Measurements from ENCODE around the gene NDUFV2. TPM values are rescaled to one million over a fixed set of nuclear protein-coding genes. Genes with fewer than 3 reads are reported as not detected.

Gene NDUFV2
- total RNA-seq, 1 donor from 2014 or later: 124 TPM

DNA sequence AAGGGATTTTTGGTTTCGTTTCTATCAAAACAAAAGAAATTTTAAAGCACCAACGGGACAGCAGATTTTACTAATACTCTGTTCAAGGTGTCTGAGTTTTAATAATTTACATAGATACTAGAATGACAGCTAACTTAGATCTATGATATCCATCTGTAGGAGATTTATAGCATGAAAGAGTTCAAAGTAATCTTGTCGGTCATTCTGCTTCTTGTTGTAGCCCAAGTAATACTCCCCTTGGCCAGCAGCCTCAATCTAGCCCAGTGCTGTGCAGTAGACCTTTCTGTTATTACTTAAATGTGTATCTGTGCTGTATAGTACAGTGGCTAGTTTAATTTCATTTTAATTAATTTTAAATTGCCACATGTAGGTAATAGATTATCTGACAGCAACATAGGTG is 78.8 kb downstream of the NDUFV2 start:
- Mint-ChIP-seq H3K9me3 (ENCODE audit: low read depth) (no peaks in the 10 kb centered on the region), H3K27ac (no peak overlapping the region), H3K4me1 (ENCODE audit: low read depth) (no peaks in the 10 kb centered on the region), H3K27me3 (no peaks in the 10 kb centered on the region), H3K36me3 (ENCODE audit: insufficient read depth) (peaks cover 19% of the 10 kb centered on the region), H3K4me3 (ENCODE audit: low read depth) (no peak overlapping the region)
- TF ChIP-seq, protein P1, sequence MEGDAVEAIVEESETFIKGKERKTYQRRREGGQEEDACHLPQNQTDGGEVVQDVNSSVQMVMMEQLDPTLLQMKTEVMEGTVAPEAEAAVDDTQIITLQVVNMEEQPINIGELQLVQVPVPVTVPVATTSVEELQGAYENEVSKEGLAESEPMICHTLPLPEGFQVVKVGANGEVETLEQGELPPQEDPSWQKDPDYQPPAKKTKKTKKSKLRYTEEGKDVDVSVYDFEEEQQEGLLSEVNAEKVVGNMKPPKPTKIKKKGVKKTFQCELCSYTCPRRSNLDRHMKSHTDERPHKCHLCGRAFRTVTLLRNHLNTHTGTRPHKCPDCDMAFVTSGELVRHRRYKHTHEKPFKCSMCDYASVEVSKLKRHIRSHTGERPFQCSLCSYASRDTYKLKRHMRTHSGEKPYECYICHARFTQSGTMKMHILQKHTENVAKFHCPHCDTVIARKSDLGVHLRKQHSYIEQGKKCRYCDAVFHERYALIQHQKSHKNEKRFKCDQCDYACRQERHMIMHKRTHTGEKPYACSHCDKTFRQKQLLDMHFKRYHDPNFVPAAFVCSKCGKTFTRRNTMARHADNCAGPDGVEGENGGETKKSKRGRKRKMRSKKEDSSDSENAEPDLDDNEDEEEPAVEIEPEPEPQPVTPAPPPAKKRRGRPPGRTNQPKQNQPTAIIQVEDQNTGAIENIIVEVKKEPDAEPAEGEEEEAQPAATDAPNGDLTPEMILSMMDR (IDR thresholded peaks at IDR 0.05; ENCODE audit: unreplicated experiment): no peak
- DNase-seq (ENCODE audit: low spot score, unreplicated experiment): no peak

DNA sequence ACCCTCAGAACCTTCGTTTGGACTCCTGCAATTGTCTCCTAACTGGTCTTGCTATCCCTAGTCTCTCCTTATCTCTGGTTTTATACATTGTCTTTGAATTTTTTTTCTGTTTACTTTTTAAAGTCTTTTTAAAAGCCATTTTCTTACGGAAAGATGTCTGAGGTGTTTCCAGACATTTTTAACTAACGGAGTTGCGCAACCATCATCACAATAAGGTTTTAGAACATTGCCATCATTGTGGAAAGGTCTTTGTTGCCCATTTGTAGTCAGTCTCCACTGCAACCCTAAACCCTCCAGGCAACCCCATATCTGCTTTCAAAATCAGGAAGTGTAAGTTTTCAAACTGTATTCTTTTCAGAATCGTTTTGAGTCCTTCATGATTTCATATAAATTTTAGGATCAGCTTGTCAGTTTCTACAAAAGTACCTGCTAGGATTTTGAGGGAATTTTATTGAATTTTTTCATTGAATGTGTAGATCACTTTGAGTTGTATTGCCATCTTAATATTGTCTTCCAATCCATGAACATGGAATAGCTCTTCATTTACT is 80.4 kb downstream of the NDUFV2 start:
- Mint-ChIP-seq H3K27ac (no peak overlapping the region), H3K36me3 (ENCODE audit: insufficient read depth) (peaks cover 21% of the 10 kb centered on the region), H3K4me1 (ENCODE audit: low read depth) (no peaks in the 10 kb centered on the region), H3K27me3 (no peaks in the 10 kb centered on the region), H3K9me3 (ENCODE audit: low read depth) (no peaks in the 10 kb centered on the region), H3K4me3 (ENCODE audit: low read depth) (no peak overlapping the region)
- TF ChIP-seq, protein P1 (IDR thresholded peaks at IDR 0.05; ENCODE audit: unreplicated experiment): no peak
- DNase-seq (ENCODE audit: low spot score, unreplicated experiment): no peak

Other genes starting within 250 kb of the NDUFV2 start
- gene ANKRD12, start 34.1 kb downstream of the NDUFV2 start, total RNA-seq: 45.7 and 53.3 TPM in 2 replicates
- gene TWSG1, start 232.1 kb downstream of the NDUFV2 start, total RNA-seq: 38.1 and 40.4 TPM in 2 replicates